Ishikawa (cell line): ENCODE measurements around the gene NUDT17.
A peak's percentile ranks its signal among the peaks of the same experiment; 100 is the strongest.

Experiments
- CEBPB ChIP-seq: IDR thresholded peaks from 2 replicates; pipeline ENCODE4 v1.6.1; 2012
- CREB1 ChIP-seq: IDR thresholded peaks from 2 replicates; pipeline ENCODE4 v1.6.1; 2012; ENCODE audit warnings: low read depth
- MAX ChIP-seq: IDR thresholded peaks from 2 replicates; pipeline ENCODE4 v1.6.1; 2012
- RAD21 ChIP-seq: IDR thresholded peaks from 2 replicates; pipeline ENCODE4 v1.6.1; 2012; ENCODE audit warnings: low read depth
- REST ChIP-seq: IDR thresholded peaks from 2 replicates; pipeline ENCODE4 v1.6.1; 2012; ENCODE audit warnings: low read depth, mild to moderate bottlenecking
- TAF1 ChIP-seq: IDR thresholded peaks from 2 replicates; pipeline ENCODE4 v1.6.1; 2012; ENCODE audit warnings: low read depth, mild to moderate bottlenecking
- TEAD4 ChIP-seq: IDR thresholded peaks from 2 replicates; pipeline ENCODE4 v1.6.1; 2012
- YY1 ChIP-seq: IDR thresholded peaks from 2 replicates; pipeline ENCODE4 v1.6.1; 2012; ENCODE audit warnings: low read depth
- ZBTB7A ChIP-seq: IDR thresholded peaks from 2 replicates; pipeline ENCODE4 v1.6.1; 2012; ENCODE audit warnings: low read depth
- TF ChIP-seq, protein P1 (sequence below): IDR thresholded peaks from 2 replicates; pipeline ENCODE4 v1.6.1; 2012

GRCh38 chr1:145858238-145858900, 12.9 kb downstream of the NUDT17 start:
- TF ChIP-seq YY1, result no peak
- TF ChIP-seq MAX, result no peak
- no peak for TF ChIP-seq REST
- peak; percentile 72; the same call in 1 of the 2 replicates for TF ChIP-seq ZBTB7A
- no peak for TF ChIP-seq CEBPB
- TF ChIP-seq CREB1, result no peak
- no peak for TF ChIP-seq TEAD4
- no peak for TF ChIP-seq TAF1
- TF ChIP-seq RAD21, result no peak
- TF ChIP-seq, protein P1, sequence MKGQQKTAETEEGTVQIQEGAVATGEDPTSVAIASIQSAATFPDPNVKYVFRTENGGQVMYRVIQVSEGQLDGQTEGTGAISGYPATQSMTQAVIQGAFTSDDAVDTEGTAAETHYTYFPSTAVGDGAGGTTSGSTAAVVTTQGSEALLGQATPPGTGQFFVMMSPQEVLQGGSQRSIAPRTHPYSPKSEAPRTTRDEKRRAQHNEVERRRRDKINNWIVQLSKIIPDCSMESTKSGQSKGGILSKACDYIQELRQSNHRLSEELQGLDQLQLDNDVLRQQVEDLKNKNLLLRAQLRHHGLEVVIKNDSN, result no peak
